ENCODE measurements around the gene ETDB.

DNA sequence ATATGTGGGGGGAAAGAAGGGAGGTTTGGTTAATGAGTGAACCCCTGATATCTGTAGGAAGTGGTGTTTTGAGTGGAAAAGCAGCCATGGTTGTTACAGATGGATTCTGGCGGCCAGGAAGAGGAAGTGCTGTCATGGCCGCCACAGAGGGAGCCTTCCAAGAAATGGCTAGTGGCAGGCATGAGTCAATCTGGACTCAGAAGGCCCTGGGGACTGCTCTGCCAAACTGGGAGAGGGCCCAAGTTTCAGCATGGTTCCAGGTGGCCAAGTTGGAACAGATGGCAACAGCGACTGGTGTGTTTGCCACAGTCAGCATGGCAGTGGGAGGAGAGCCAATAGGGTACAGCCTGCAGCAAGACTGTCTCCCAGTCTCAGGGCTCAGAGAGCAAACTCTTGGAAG lies 32.5 kb downstream of the ETDB start:
- TF ChIP-seq, protein P1, sequence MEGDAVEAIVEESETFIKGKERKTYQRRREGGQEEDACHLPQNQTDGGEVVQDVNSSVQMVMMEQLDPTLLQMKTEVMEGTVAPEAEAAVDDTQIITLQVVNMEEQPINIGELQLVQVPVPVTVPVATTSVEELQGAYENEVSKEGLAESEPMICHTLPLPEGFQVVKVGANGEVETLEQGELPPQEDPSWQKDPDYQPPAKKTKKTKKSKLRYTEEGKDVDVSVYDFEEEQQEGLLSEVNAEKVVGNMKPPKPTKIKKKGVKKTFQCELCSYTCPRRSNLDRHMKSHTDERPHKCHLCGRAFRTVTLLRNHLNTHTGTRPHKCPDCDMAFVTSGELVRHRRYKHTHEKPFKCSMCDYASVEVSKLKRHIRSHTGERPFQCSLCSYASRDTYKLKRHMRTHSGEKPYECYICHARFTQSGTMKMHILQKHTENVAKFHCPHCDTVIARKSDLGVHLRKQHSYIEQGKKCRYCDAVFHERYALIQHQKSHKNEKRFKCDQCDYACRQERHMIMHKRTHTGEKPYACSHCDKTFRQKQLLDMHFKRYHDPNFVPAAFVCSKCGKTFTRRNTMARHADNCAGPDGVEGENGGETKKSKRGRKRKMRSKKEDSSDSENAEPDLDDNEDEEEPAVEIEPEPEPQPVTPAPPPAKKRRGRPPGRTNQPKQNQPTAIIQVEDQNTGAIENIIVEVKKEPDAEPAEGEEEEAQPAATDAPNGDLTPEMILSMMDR (IDR thresholded peaks at IDR 0.05; ENCODE audit: insufficient read depth, low read length, poor library complexity, severe bottlenecking), result no peak
- no peak for TF ChIP-seq EZH2phosphoT487 (conservative IDR thresholded peaks at IDR 0.05; ENCODE audit: low read length)
